ENCODE results near the gene UGT3A1. TPM values are rescaled to one million over a fixed set of nuclear protein-coding genes. Genes with fewer than 3 reads are reported as not detected.

The UGT3A1 gene
- total and polyA plus RNA-seq, 2 experiments from 2014 or later, result 27.9 to 35.4 TPM

GRCh38 chr5:36017622-36018021 lies 26.4 kb upstream of the UGT3A1 start:
- TF ChIP-seq EZH2phosphoT487 (IDR thresholded peaks at IDR 0.05; ENCODE audit: low read depth, severe bottlenecking, unreplicated experiment), result no peak
- no peak for TF ChIP-seq CTCF (IDR thresholded peaks at IDR 0.05; ENCODE audit: poor library complexity)
- TF ChIP-seq EZH2 (IDR thresholded peaks at IDR 0.05; ENCODE audit: borderline replicate concordance), result no peak
- 64% methylated on average over 5 of the region's 5 CpGs for WGBS (ENCODE audit: low lambda C conversion rate, missing lambda C conversion rate)

DNA sequence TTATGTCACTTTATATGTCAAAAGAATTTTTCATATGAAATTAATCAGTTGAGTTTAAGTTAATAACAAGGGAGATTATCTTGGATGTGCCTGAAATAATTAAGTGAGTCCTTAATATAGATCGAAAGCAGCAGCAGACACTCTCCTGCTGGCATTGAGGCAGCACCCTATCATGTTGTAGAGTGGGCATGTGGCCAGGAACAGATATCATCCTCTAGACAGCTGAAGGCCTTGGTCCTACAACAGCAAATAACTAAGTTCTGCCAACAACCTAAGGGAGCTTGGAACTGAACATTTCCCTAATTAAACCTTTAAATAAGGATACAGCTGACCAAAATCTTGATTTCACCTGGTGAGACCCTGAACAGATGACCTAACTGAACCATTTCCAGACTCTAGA lies 25.8 kb upstream of the UGT3A1 start:
- 84% methylated on average over 1 of the region's 1 CpG for WGBS (ENCODE audit: low lambda C conversion rate, missing lambda C conversion rate)
- H3K4me1 ChIP-seq (ENCODE audit: insufficient read depth), result peaks cover 7% of the 10 kb centered on the region
- no peaks in the 10 kb centered on the region for H3K36me3 ChIP-seq (replicated peaks; ENCODE audit: insufficient read depth, low read depth)
- no peaks in the 10 kb centered on the region for H3K27me3 ChIP-seq
- no peaks in the 10 kb centered on the region for H4K20me1 ChIP-seq (ENCODE audit: insufficient read depth, poor library complexity, severe bottlenecking)
- H2AFZ ChIP-seq, result no peak overlapping the region
- no peak overlapping the region for H3K4me3 ChIP-seq
- H3K79me2 ChIP-seq, result no peaks in the 10 kb centered on the region
- DNase-seq (ENCODE audit: low spot score), result no peak
- peak overlapping the region; percentile 62 for H3K27ac ChIP-seq
- H3K9me2 ChIP-seq (replicated peaks; ENCODE audit: insufficient read depth), result no peaks in the 10 kb centered on the region
- TF ChIP-seq EZH2 (IDR thresholded peaks at IDR 0.05; ENCODE audit: borderline replicate concordance) (no peak), EZH2phosphoT487 (IDR thresholded peaks at IDR 0.05; ENCODE audit: low read depth, severe bottlenecking, unreplicated experiment) (no peak), CTCF (IDR thresholded peaks at IDR 0.05; ENCODE audit: poor library complexity) (no peak)
- H3K4me2 ChIP-seq, result no peak overlapping the region
- no peaks in the 10 kb centered on the region for H3K9me3 ChIP-seq (ENCODE audit: low read depth)

More at GRCh38 chr5:36017622-36018021, 26.4 kb upstream of the UGT3A1 start:
- no peaks in the 10 kb centered on the region for H4K20me1 ChIP-seq (ENCODE audit: insufficient read depth, poor library complexity, severe bottlenecking)
- no peak overlapping the region for H2AFZ ChIP-seq
- peak overlapping the region; percentile 62 for H3K27ac ChIP-seq
- H3K36me3 ChIP-seq (replicated peaks; ENCODE audit: insufficient read depth, low read depth), result no peaks in the 10 kb centered on the region
- no peak overlapping the region for H3K4me2 ChIP-seq
- no peaks in the 10 kb centered on the region for H3K79me2 ChIP-seq
- H3K4me1 ChIP-seq (ENCODE audit: insufficient read depth), result peaks cover 7% of the 10 kb centered on the region
- H3K4me3 ChIP-seq, result no peak overlapping the region
- DNase-seq (ENCODE audit: low spot score), result no peak
- H3K9me2 ChIP-seq (replicated peaks; ENCODE audit: insufficient read depth), result no peaks in the 10 kb centered on the region
- H3K27me3 ChIP-seq, result no peaks in the 10 kb centered on the region
- H3K9me3 ChIP-seq (ENCODE audit: low read depth), result no peaks in the 10 kb centered on the region

- TF ChIP-seq EZH2phosphoT487 (IDR thresholded peaks at IDR 0.05; ENCODE audit: low read depth, severe bottlenecking, unreplicated experiment) (no peak), EZH2 (IDR thresholded peaks at IDR 0.05; ENCODE audit: borderline replicate concordance) (no peak), CTCF (IDR thresholded peaks at IDR 0.05; ENCODE audit: poor library complexity) (no peak)
- Histone ChIP-seq H3K27ac (no peak overlapping the region), H3K27me3 (no peaks in the 10 kb centered on the region), H3K79me2 (no peaks in the 10 kb centered on the region), H3K36me3 (replicated peaks; ENCODE audit: insufficient read depth, low read depth) (no peaks in the 10 kb centered on the region), H3K9me3 (ENCODE audit: low read depth) (no peaks in the 10 kb centered on the region), H3K4me1 (ENCODE audit: insufficient read depth) (peaks cover 7% of the 10 kb centered on the region), H3K4me2 (no peak overlapping the region), H2AFZ (no peak overlapping the region), H4K20me1 (ENCODE audit: insufficient read depth, poor library complexity, severe bottlenecking) (no peaks in the 10 kb centered on the region), H3K4me3 (no peak overlapping the region), H3K9me2 (replicated peaks; ENCODE audit: insufficient read depth) (no peaks in the 10 kb centered on the region)
- 77% methylated on average over 2 of the region's 2 CpGs for WGBS (ENCODE audit: low lambda C conversion rate, missing lambda C conversion rate)
- DNase-seq (ENCODE audit: low spot score), result no peak
These were observed 22.0 kb upstream of the UGT3A1 start for GRCh38 chr5:36013182-36013581.

DNA sequence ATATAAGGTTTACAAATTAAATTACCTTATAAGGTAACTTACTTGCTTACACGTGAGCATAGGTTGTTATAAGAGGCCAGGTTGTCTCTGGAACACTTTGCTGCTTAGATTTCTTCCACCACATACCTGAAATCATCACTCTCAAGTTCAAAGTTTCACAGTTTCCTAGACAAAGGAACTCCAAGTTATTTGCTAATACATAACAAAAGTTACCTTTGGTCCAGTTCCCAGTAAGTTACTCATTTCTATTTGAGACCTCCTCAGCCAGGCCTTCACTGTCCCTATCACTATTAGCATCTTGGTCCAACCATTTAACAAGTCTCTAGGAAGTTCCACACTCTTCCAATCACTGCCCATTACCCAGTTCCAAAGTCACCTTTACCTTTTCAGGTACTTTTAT lies 18.5 kb upstream of the UGT3A1 start:
- Histone ChIP-seq H4K20me1 (ENCODE audit: insufficient read depth, poor library complexity, severe bottlenecking) (no peaks in the 10 kb centered on the region), H3K4me3 (no peak overlapping the region), H3K36me3 (replicated peaks; ENCODE audit: insufficient read depth, low read depth) (no peaks in the 10 kb centered on the region), H3K79me2 (no peaks in the 10 kb centered on the region), H3K4me1 (ENCODE audit: insufficient read depth) (no peaks in the 10 kb centered on the region), H3K27ac (no peak overlapping the region), H3K4me2 (no peak overlapping the region), H3K9me2 (replicated peaks; ENCODE audit: insufficient read depth) (no peaks in the 10 kb centered on the region), H3K27me3 (no peaks in the 10 kb centered on the region), H3K9me3 (ENCODE audit: low read depth) (no peaks in the 10 kb centered on the region), H2AFZ (no peak overlapping the region)
- DNase-seq (ENCODE audit: low spot score), result no peak
- 53% methylated on average over 1 of the region's 1 CpG for WGBS (ENCODE audit: low lambda C conversion rate, missing lambda C conversion rate)
- TF ChIP-seq CTCF (IDR thresholded peaks at IDR 0.05; ENCODE audit: poor library complexity) (no peak), EZH2 (IDR thresholded peaks at IDR 0.05; ENCODE audit: borderline replicate concordance) (no peak), EZH2phosphoT487 (IDR thresholded peaks at IDR 0.05; ENCODE audit: low read depth, severe bottlenecking, unreplicated experiment) (no peak)

Data from hepatocyte (in vitro differentiated cells).